GM23338 (cell line): Measurements from ENCODE around the gene TSC22D2. TPM values are rescaled to one million over a fixed set of nuclear protein-coding genes. Genes with fewer than 3 reads are reported as not detected.

Experiments used
- ATAC-seq: fragments of 200-7000 bp; cut with Tn5 transposase; 3 replicates; pipeline ENCODE4 v1.9.1; 2020
- DNase-seq: peaks from one replicate; pipeline ENCODE4 v3.0.0-alpha.2; 2015; ENCODE audit warnings: low spot score
- H2AFZ ChIP-seq: fragments of 200-600 bp; sonication (generic); 2 replicates; pipeline ENCODE4 v1.8.0; 2016; ENCODE audit warnings: antibody characterized with exemption, mild to moderate bottlenecking, moderate library complexity
- H3F3A ChIP-seq: fragments of 200-600 bp; sonication (generic); replicated peaks from 2 replicates; pipeline ENCODE4 v1.8.0; 2017; ENCODE audit warnings: antibody characterized with exemption, mixed run types, low read depth
- H3K27ac ChIP-seq: fragments of 200-600 bp; sonication (generic); 2 replicates; pipeline ENCODE4 v1.6.1; 2016; ENCODE audit warnings: low read depth
- H3K27me3 ChIP-seq: fragments of 200-600 bp; sonication (generic); 2 replicates; pipeline ENCODE4 v1.8.0; 2016; ENCODE audit warnings: mild to moderate bottlenecking, mixed run types, moderate library complexity; ENCODE audit not compliant: insufficient read depth
- H3K36me3 ChIP-seq: fragments of 200-600 bp; sonication (generic); 2 replicates; pipeline ENCODE4 v1.8.0; 2016; ENCODE audit warnings: mild to moderate bottlenecking; ENCODE audit not compliant: insufficient read depth
- H3K4me1 ChIP-seq: fragments of 200-600 bp; sonication (generic); 2 replicates; pipeline ENCODE4 v1.8.0; 2016; ENCODE audit warnings: mild to moderate bottlenecking, moderate library complexity; ENCODE audit not compliant: insufficient read depth
- H3K4me2 ChIP-seq: fragments of 200-600 bp; sonication (generic); 2 replicates; pipeline ENCODE4 v1.7.1; 2017; ENCODE audit warnings: mixed run types
- H3K4me3 ChIP-seq: fragments of 200-600 bp; sonication (generic); 2 replicates; pipeline ENCODE4 v1.6.1; 2016; ENCODE audit warnings: mixed run types
- H3K79me2 ChIP-seq: fragments of 200-600 bp; sonication (generic); replicated peaks from 2 replicates; pipeline ENCODE4 v1.8.0; 2017; ENCODE audit warnings: mild to moderate bottlenecking; ENCODE audit not compliant: insufficient read depth
- H3K9me2 ChIP-seq: fragments of 200-600 bp; sonication (generic); 2 replicates; pipeline ENCODE4 v1.8.0; 2017; ENCODE audit not compliant: insufficient read depth
- H4K20me1 ChIP-seq: fragments of 200-600 bp; sonication (generic); replicated peaks from 2 replicates; pipeline ENCODE4 v1.8.0; 2017; ENCODE audit warnings: mild to moderate bottlenecking; ENCODE audit not compliant: insufficient read depth
- H3K27ac Mint-ChIP-seq: 2 replicates; pipeline ENCODE4 v1.8.0; 2020; ENCODE audit warnings: inconsistent platforms, mild to moderate bottlenecking, moderate library complexity, mixed read lengths
- H3K27me3 Mint-ChIP-seq: 3 replicates; pipeline ENCODE4 v1.8.0; 2022; ENCODE audit warnings: low read depth, mild to moderate bottlenecking, moderate library complexity, mixed read lengths, inconsistent platforms; ENCODE audit not compliant: insufficient read depth, poor library complexity
- H3K36me3 Mint-ChIP-seq: 3 replicates; pipeline ENCODE4 v1.8.0; 2021; ENCODE audit warnings: low read depth, mild to moderate bottlenecking, inconsistent platforms, moderate library complexity, mixed read lengths
- H3K4me1 Mint-ChIP-seq: 3 replicates; pipeline ENCODE4 v1.8.0; 2020; ENCODE audit warnings: mild to moderate bottlenecking, inconsistent platforms, mixed read lengths
- H3K4me3 Mint-ChIP-seq: 3 replicates; pipeline ENCODE4 v1.8.0; 2021; ENCODE audit warnings: moderate library complexity, mild to moderate bottlenecking, inconsistent platforms, mixed read lengths
- H3K9me3 Mint-ChIP-seq: 3 replicates; pipeline ENCODE4 v1.8.0; 2020; ENCODE audit warnings: moderate library complexity, mild to moderate bottlenecking, inconsistent platforms, mixed read lengths
- CREB1 ChIP-seq: fragments of 250-450 bp; sonication (Bioruptor Pico); IDR thresholded peaks from 2 replicates; pipeline ENCODE4 v1.5.0; 2020; ENCODE audit warnings: low read depth, mild to moderate bottlenecking, moderate library complexity
- EZH2 ChIP-seq: fragments of 200-600 bp; sonication (generic); IDR thresholded peaks from one replicate; pipeline ENCODE4 v1.8.0; 2017; ENCODE audit warnings: antibody characterized with exemption, mild to moderate bottlenecking, low read depth; ENCODE audit not compliant: unreplicated experiment
- EZH2phosphoT487 ChIP-seq: fragments of 200-600 bp; sonication (generic); IDR thresholded peaks from one replicate; pipeline ENCODE4 v1.8.1; 2018; ENCODE audit warnings: antibody characterized with exemption; ENCODE audit not compliant: unreplicated experiment
- JUNB ChIP-seq: IDR thresholded peaks from one replicate; pipeline ENCODE4 v1.6.1; 2016; ENCODE audit warnings: antibody characterized with exemption; ENCODE audit not compliant: unreplicated experiment
- NANOG ChIP-seq: IDR thresholded peaks from 2 replicates; pipeline ENCODE4 v1.6.1; 2016; ENCODE audit warnings: antibody characterized with exemption, borderline replicate concordance
- POLR2AphosphoS5 ChIP-seq: IDR thresholded peaks from 2 replicates; pipeline ENCODE4 v1.6.1; 2016; ENCODE audit warnings: antibody characterized with exemption, low read depth
- STAT1 ChIP-seq: IDR thresholded peaks from one replicate; pipeline ENCODE4 v1.6.1; 2016; ENCODE audit warnings: antibody characterized with exemption; ENCODE audit not compliant: unreplicated experiment
- ZNF114 ChIP-seq: fragments of 250-450 bp; sonication (Bioruptor Pico); IDR thresholded peaks from 2 replicates; pipeline ENCODE4 v1.5.0; 2020; ENCODE audit warnings: mild to moderate bottlenecking, moderate library complexity
- ZNF331 ChIP-seq: fragments of 250-450 bp; sonication (Bioruptor Pico); IDR thresholded peaks from 2 replicates; pipeline ENCODE4 v1.5.0; 2020; ENCODE audit warnings: low read depth, mild to moderate bottlenecking, moderate library complexity
- polyA plus RNA-seq: library from polyadenylated mRNA; unstranded; fragments of >200 nt; fragmentation: Nextera tagmentation; extraction: Ambion mirVana; gene quantifications from 2 replicates; pipeline ENCODE4 v1.2.1, GENCODE V29; 2016
- total RNA-seq: library from RNA; depleted of rRNA; stranded (reverse); fragments of >200 nt; shearing (Covaris generic); gene quantifications from 2 replicates; pipeline ENCODE4 v1.2.3, GENCODE V29; 2014
- TF ChIP-seq, protein P1 (sequence below): IDR thresholded peaks from 2 replicates; pipeline ENCODE4 v1.6.1; 2016; ENCODE audit warnings: antibody characterized with exemption
- TF ChIP-seq, protein P2 (sequence below), 2 experiments: fragments of 200-600 bp in 1 of 2; sonication (generic) in 1 of 2; conservative IDR thresholded peaks; 2 replicates each; pipeline versions ENCODE4 v1.5.1 to v1.6.1; 2016 to 2017; ENCODE audit warnings: antibody characterized with exemption in 2 of 2, low read depth in 2 of 2, mild to moderate bottlenecking in 2 of 2, moderate library complexity in 1 of 2
- TF ChIP-seq, protein P3 (sequence below): IDR thresholded peaks from one replicate; pipeline ENCODE4 v1.6.1; 2018; ENCODE audit warnings: antibody characterized with exemption; ENCODE audit not compliant: unreplicated experiment

TSC22D2 gene
- total and polyA plus RNA-seq, 2 experiments from 2014 or later = 18.6 to 34.2 TPM

DNA sequence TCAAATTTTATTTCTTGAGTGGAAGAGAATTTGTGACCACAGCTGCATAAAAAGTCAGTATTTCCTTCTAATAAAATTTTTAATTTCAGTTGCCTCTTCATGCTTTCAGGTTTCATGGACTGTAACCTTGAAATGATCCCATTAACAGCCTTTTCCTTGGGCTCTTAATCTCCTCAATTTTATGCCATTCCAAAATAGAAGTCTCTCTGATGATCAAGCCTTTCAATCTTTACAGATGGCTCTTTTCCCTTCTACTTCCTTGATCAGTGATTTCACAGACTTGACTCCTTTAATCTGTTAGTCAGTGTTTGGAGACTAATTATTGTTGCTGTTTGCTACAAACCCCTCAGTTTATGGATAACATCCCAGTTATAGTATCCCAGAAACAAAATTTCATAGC lies 11.9 kb downstream of the TSC22D2 start (continued):
- TF ChIP-seq NANOG (no peak), ZNF114 (no peak)

DNA sequence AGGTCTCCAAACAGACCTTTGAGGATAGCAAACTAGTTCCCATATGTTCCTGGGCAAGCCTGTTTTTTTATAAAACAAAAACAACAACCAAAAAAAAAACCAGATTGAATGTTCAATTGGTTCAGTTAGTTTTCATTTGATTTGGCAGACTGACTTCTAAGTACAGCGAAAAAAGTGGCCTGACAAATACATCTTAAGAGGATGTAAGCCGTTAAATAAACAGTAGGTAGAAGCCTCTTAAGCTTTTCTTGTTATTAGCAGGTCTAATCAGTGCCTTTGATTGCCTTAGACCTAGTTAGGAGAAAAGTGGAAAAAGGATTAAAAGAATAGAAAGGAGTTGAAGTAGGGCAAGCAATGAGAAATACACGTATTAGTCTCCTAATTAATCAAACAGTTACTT lies 13.2 kb downstream of the TSC22D2 start:
- H3F3A ChIP-seq = no peaks in the 10 kb centered on the region
- H4K20me1 ChIP-seq = 0 out of 2 replicates have a peak, but pooled peaks cover 9% of the 10 kb centered on the region
- H3K9me3 Mint-ChIP-seq = no peaks in the 10 kb centered on the region
- H3K27ac Mint-ChIP-seq = no peak overlapping the region
- no peaks in the 10 kb centered on the region for H3K36me3 ChIP-seq
- no peak overlapping the region for H3K4me2 ChIP-seq
- H3K4me3 ChIP-seq = no peak overlapping the region
- H3K27me3 Mint-ChIP-seq = no peaks in the 10 kb centered on the region
- no peaks in the 10 kb centered on the region for H3K36me3 Mint-ChIP-seq
- no peak for ATAC-seq
- H3K27me3 ChIP-seq = no peaks in the 10 kb centered on the region
- peaks cover 30% of the 10 kb centered on the region for H3K4me1 Mint-ChIP-seq
- H2AFZ ChIP-seq = no peak overlapping the region
- TF ChIP-seq, protein P1, sequence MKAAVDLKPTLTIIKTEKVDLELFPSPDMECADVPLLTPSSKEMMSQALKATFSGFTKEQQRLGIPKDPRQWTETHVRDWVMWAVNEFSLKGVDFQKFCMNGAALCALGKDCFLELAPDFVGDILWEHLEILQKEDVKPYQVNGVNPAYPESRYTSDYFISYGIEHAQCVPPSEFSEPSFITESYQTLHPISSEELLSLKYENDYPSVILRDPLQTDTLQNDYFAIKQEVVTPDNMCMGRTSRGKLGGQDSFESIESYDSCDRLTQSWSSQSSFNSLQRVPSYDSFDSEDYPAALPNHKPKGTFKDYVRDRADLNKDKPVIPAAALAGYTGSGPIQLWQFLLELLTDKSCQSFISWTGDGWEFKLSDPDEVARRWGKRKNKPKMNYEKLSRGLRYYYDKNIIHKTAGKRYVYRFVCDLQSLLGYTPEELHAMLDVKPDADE = no peak
- TF ChIP-seq EZH2phosphoT487 (no peak), POLR2AphosphoS5 (no peak), STAT1 (no peak), NANOG (no peak)
- TF ChIP-seq, protein P2, sequence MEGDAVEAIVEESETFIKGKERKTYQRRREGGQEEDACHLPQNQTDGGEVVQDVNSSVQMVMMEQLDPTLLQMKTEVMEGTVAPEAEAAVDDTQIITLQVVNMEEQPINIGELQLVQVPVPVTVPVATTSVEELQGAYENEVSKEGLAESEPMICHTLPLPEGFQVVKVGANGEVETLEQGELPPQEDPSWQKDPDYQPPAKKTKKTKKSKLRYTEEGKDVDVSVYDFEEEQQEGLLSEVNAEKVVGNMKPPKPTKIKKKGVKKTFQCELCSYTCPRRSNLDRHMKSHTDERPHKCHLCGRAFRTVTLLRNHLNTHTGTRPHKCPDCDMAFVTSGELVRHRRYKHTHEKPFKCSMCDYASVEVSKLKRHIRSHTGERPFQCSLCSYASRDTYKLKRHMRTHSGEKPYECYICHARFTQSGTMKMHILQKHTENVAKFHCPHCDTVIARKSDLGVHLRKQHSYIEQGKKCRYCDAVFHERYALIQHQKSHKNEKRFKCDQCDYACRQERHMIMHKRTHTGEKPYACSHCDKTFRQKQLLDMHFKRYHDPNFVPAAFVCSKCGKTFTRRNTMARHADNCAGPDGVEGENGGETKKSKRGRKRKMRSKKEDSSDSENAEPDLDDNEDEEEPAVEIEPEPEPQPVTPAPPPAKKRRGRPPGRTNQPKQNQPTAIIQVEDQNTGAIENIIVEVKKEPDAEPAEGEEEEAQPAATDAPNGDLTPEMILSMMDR (conservative IDR thresholded peaks at IDR 0.05; ENCODE audit: low read depth in 2 of 2) = no peak
- no peaks in the 10 kb centered on the region for H3K4me1 ChIP-seq
- H3K79me2 ChIP-seq = peaks cover 82% of the 10 kb centered on the region
- no peak overlapping the region for H3K27ac ChIP-seq
- no peaks in the 10 kb centered on the region for H3K9me2 ChIP-seq
- no peak for DNase-seq
- H3K4me3 Mint-ChIP-seq = no peak overlapping the region

DNA sequence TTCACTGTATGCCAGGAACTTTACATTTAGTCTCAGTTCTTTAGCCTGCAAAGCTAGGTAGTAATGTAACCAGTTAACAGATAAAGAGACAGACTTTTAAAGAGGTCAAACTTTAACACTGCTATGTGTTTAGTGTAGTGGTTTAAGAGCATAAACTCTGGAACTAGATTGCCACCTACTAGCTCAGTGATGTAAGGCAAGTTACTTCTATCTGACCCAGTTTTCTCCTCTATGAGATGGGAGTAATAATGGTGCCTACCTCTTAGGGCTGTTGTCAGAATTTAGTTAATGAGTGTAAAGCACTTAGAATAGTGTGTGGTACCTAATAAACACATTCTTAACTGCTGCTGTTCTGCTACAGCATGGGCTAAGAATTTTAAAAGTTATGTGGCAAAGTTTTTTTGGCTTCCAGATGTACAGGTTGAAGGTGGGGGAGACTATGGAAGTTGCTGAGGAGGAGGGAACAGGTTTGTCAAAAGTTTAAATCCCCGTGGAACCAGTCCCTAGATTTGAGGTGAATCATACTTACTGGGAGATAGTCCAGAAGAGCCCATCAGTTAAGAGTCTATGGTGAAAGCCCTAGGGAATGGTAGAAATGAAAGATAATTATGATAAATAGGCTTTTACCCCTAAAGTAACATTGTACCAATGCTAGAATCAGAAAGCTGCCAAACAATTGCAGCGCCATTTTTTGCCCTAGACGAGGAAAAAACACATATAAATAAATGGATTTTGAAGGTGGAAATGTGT lies 13.9 kb downstream of the TSC22D2 start:
- Histone ChIP-seq H3K36me3 (no peaks in the 10 kb centered on the region), H3F3A (no peaks in the 10 kb centered on the region), H2AFZ (no peak overlapping the region), H3K9me2 (no peaks in the 10 kb centered on the region), H3K27ac (no peak overlapping the region), H3K4me2 (no peak overlapping the region), H3K4me3 (no peak overlapping the region), H3K4me1 (no peaks in the 10 kb centered on the region), H4K20me1 (0 out of 2 replicates have a peak, but pooled peaks cover 9% of the 10 kb centered on the region), H3K27me3 (no peaks in the 10 kb centered on the region), H3K79me2 (peaks cover 82% of the 10 kb centered on the region)
- Mint-ChIP-seq H3K9me3 (no peaks in the 10 kb centered on the region), H3K4me3 (no peak overlapping the region), H3K27me3 (no peaks in the 10 kb centered on the region), H3K27ac (no peak overlapping the region), H3K4me1 (peaks cover 30% of the 10 kb centered on the region), H3K36me3 (no peaks in the 10 kb centered on the region)
- DNase-seq = no peak
- no peak for ATAC-seq
- no peak for TF ChIP-seq ZNF331 (CRISPR knock-in tag)
- TF ChIP-seq EZH2 = no peak
- no peak for TF ChIP-seq ZNF114
- TF ChIP-seq, protein P3, sequence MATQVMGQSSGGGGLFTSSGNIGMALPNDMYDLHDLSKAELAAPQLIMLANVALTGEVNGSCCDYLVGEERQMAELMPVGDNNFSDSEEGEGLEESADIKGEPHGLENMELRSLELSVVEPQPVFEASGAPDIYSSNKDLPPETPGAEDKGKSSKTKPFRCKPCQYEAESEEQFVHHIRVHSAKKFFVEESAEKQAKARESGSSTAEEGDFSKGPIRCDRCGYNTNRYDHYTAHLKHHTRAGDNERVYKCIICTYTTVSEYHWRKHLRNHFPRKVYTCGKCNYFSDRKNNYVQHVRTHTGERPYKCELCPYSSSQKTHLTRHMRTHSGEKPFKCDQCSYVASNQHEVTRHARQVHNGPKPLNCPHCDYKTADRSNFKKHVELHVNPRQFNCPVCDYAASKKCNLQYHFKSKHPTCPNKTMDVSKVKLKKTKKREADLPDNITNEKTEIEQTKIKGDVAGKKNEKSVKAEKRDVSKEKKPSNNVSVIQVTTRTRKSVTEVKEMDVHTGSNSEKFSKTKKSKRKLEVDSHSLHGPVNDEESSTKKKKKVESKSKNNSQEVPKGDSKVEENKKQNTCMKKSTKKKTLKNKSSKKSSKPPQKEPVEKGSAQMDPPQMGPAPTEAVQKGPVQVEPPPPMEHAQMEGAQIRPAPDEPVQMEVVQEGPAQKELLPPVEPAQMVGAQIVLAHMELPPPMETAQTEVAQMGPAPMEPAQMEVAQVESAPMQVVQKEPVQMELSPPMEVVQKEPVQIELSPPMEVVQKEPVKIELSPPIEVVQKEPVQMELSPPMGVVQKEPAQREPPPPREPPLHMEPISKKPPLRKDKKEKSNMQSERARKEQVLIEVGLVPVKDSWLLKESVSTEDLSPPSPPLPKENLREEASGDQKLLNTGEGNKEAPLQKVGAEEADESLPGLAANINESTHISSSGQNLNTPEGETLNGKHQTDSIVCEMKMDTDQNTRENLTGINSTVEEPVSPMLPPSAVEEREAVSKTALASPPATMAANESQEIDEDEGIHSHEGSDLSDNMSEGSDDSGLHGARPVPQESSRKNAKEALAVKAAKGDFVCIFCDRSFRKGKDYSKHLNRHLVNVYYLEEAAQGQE = no peak
- TF ChIP-seq, protein P1 = no peak
- TF ChIP-seq NANOG = no peak
- no peak for TF ChIP-seq EZH2phosphoT487
- no peak for TF ChIP-seq JUNB
- TF ChIP-seq CREB1 (CRISPR knock-in tag) = no peak
- TF ChIP-seq STAT1 = no peak
